ENCODE results near the gene CHP1. TPM values are rescaled to one million over a fixed set of nuclear protein-coding genes. Genes with fewer than 3 reads are reported as not detected.

CHP1 gene
- total and polyA plus RNA-seq, 2 donors (not counting 1 experiment from before 2014, with no cell fraction given), result 14.2 to 39.9 TPM

- Mint-ChIP-seq H3K4me3 (no peak overlapping the region), H3K27me3 (peaks cover 9% of the 10 kb centered on the region), H3K4me1 (no peaks in the 10 kb centered on the region), H3K27ac (no peak overlapping the region), H3K9me3 (ENCODE audit: insufficient read depth) (no peaks in the 10 kb centered on the region)
- no peak overlapping the region for H3K4me3 ChIP-seq (ENCODE audit: control extremely low read depth in 1 of 5, extremely low read depth in 1 of 5, insufficient read depth in 1 of 5, low read depth in 2 of 5, low read length in 4 of 5)
- DNase-seq (no peak), ATAC-seq (ENCODE audit: low read depth) (no peak)
- no peaks in the 10 kb centered on the region for H3K4me1 ChIP-seq (ENCODE audit: control insufficient read depth in 2 of 2, insufficient read depth in 2 of 2, low read length in 2 of 2)
- 83% methylated on average over 2 of the region's 5 CpGs for WGBS (ENCODE audit: insufficient coverage)
- no peaks in the 10 kb centered on the region for H4K20me1 ChIP-seq (ENCODE audit: control insufficient read depth, insufficient read depth, low read length, poor library complexity, severe bottlenecking)
- CTCF ChIA-PET, result no interaction called here
- POLR2A ChIA-PET, result interaction anchor here (0.6 kb wide), 1 partner anchor 818 kb away, joined by 3 read pairs; no protein-coding TSS in a partner anchor
- H3K27me3 ChIP-seq (replicated peaks in 1 of 4; ENCODE audit: control extremely low read depth in 1 of 4, control insufficient read depth in 3 of 4, insufficient read depth in 4 of 4, low read length in 3 of 4), result peaks cover 0 to 3% (median 0%) of the 10 kb centered on the region in 4 experiments
- no peaks in the 10 kb centered on the region for H3K9me3 ChIP-seq (ENCODE audit: control extremely low read depth in 1 of 3, control insufficient read depth in 2 of 3, insufficient read depth in 1 of 3, low read length in 2 of 3)
- TF ChIP-seq CTCF (IDR thresholded peaks at IDR 0.05) (no peak), EZH2 (IDR thresholded peaks at IDR 0.05; ENCODE audit: borderline replicate concordance, insufficient read depth, low read depth, low read length, poor library complexity, severe bottlenecking) (no peak)
- H3K36me3 ChIP-seq (replicated peaks in 1 of 2; ENCODE audit: control extremely low read depth in 1 of 2, control insufficient read depth in 1 of 2, extremely low read depth in 1 of 2, insufficient read depth in 2 of 2, low read length in 1 of 2), result no peaks in the 10 kb centered on the region
- no peak overlapping the region for H3K9ac ChIP-seq (ENCODE audit: low read length)
- H3K79me2 ChIP-seq (ENCODE audit: control insufficient read depth, insufficient read depth, low read length), result no peaks in the 10 kb centered on the region
- H2AFZ ChIP-seq (ENCODE audit: insufficient read depth, low read depth, low read length, poor library complexity, severe bottlenecking), result no peak overlapping the region
- intact Hi-C loops (cut with micrococcal nuclease), result no loop called here
- no peak overlapping the region for H3K27ac ChIP-seq (ENCODE audit: low read length in 2 of 2)
- H3K4me2 ChIP-seq (replicated peaks; ENCODE audit: low read depth, low read length, poor library complexity, severe bottlenecking), result no peak overlapping the region
Measured at GRCh38 chr15:41207687-41208448, 23.2 kb upstream of the CHP1 start.

GRCh38 chr15:41215708-41216107, 15.4 kb upstream of the CHP1 start:
- WGBS (ENCODE audit: insufficient coverage), result no CpG with 5 or more reads among the region's 2 CpGs
- Mint-ChIP-seq H3K27ac (no peak overlapping the region), H3K4me1 (no peaks in the 10 kb centered on the region), H3K9me3 (ENCODE audit: insufficient read depth) (no peaks in the 10 kb centered on the region), H3K4me3 (no peak overlapping the region), H3K27me3 (peaks cover 28% of the 10 kb centered on the region)
- Histone ChIP-seq H3K36me3 (replicated peaks in 1 of 2; ENCODE audit: control extremely low read depth in 1 of 2, control insufficient read depth in 1 of 2, extremely low read depth in 1 of 2, insufficient read depth in 2 of 2, low read length in 1 of 2) (no peaks in the 10 kb centered on the region), H3K79me2 (ENCODE audit: control insufficient read depth, insufficient read depth, low read length) (no peaks in the 10 kb centered on the region), H3K9me3 (ENCODE audit: control extremely low read depth in 1 of 3, control insufficient read depth in 2 of 3, insufficient read depth in 1 of 3, low read length in 2 of 3) (peaks cover 0 to 1% (median 0%) of the 10 kb centered on the region in 3 donors), H3K4me1 (ENCODE audit: control insufficient read depth in 2 of 2, insufficient read depth in 2 of 2, low read length in 2 of 2) (no peaks in the 10 kb centered on the region), H2AFZ (ENCODE audit: insufficient read depth, low read depth, low read length, poor library complexity, severe bottlenecking) (no peak overlapping the region), H3K27ac (ENCODE audit: low read length in 2 of 2) (no peak overlapping the region), H3K4me2 (replicated peaks; ENCODE audit: low read depth, low read length, poor library complexity, severe bottlenecking) (no peak overlapping the region), H4K20me1 (ENCODE audit: control insufficient read depth, insufficient read depth, low read length, poor library complexity, severe bottlenecking) (no peaks in the 10 kb centered on the region), H3K4me3 (ENCODE audit: control extremely low read depth in 1 of 5, extremely low read depth in 1 of 5, insufficient read depth in 1 of 5, low read depth in 2 of 5, low read length in 4 of 5) (no peak overlapping the region), H3K9ac (ENCODE audit: low read length) (no peak overlapping the region), H3K27me3 (replicated peaks in 1 of 4; ENCODE audit: control extremely low read depth in 1 of 4, control insufficient read depth in 3 of 4, insufficient read depth in 4 of 4, low read length in 3 of 4) (peaks cover 0 to 9% (median 0%) of the 10 kb centered on the region in 4 experiments)
- TF ChIP-seq CTCF (IDR thresholded peaks at IDR 0.05), result no peak
- no peak for TF ChIP-seq EZH2 (IDR thresholded peaks at IDR 0.05; ENCODE audit: borderline replicate concordance, insufficient read depth, low read depth, low read length, poor library complexity, severe bottlenecking)
- ATAC-seq (ENCODE audit: low read depth) (no peak), DNase-seq (no peak)
- CTCF ChIA-PET, result no interaction called here
- POLR2A ChIA-PET, result interaction anchor here (0.5 to 0.6 kb wide), 2 partner anchors 295 to 721 kb away, joined by 4 to 6 read pairs; no protein-coding TSS in a partner anchor
- intact Hi-C loops (cut with micrococcal nuclease), result no loop called here
